HG02884 (cell line): ENCODE measurements around the gene TEP1.
"Not testable (repeated sequence)": the region's sequence is repeated elsewhere in the genome, so short reads cannot be mapped to it uniquely, and the experiment has no call there.

Experiments
- ATAC-seq: cut with Tn5 transposase; IDR thresholded peaks from one replicate; pipeline ENCODE4 v1.9.1; 2021; ENCODE audit warnings: mild to moderate bottlenecking, moderate library complexity; ENCODE audit not compliant: unreplicated experiment

Gene TEP1

GRCh38 chr14:20391505-20391904 lies 21.8 kb downstream of the TEP1 start:
- no peak for ATAC-seq

GRCh38 chr14:20388159-20388558 lies 25.1 kb downstream of the TEP1 start:
- ATAC-seq = no peak

GRCh38 chr14:20387576-20387975 lies 25.7 kb downstream of the TEP1 start:
- ATAC-seq = peak; percentile 79

- no peak for ATAC-seq
These were observed 26.9 kb downstream of the TEP1 start for GRCh38 chr14:20386276-20386855.

- no peak for ATAC-seq
These were observed 28.4 kb downstream of the TEP1 start for GRCh38 chr14:20384886-20385285.

GRCh38 chr14:20384321-20384720 lies 29.0 kb downstream of the TEP1 start:
- ATAC-seq = no peak

GRCh38 chr14:20383636-20384035 lies 29.7 kb downstream of the TEP1 start:
- no peak for ATAC-seq

- ATAC-seq = no peak
These were observed 30.3 kb downstream of the TEP1 start for GRCh38 chr14:20383032-20383431.

GRCh38 chr14:20382526-20382925 lies 30.8 kb downstream of the TEP1 start:
- no peak for ATAC-seq

GRCh38 chr14:20381341-20381740 lies 32.0 kb downstream of the TEP1 start:
- no peak for ATAC-seq

GRCh38 chr14:20380681-20381080 lies 32.6 kb downstream of the TEP1 start:
- no peak for ATAC-seq

GRCh38 chr14:20379743-20380142 lies 33.6 kb downstream of the TEP1 start:
- ATAC-seq = no peak

GRCh38 chr14:20377171-20377570 lies 36.1 kb downstream of the TEP1 start:
- ATAC-seq = no peak

- no peak for ATAC-seq
These were observed 37.2 kb downstream of the TEP1 start for GRCh38 chr14:20376071-20376588.

- no peak for ATAC-seq
These were observed 37.8 kb downstream of the TEP1 start for GRCh38 chr14:20375471-20375870.

- no peak for ATAC-seq
These were observed 40.5 kb downstream of the TEP1 start for GRCh38 chr14:20372796-20373195.

- ATAC-seq = no peak
These were observed 47.4 kb downstream of the TEP1 start for GRCh38 chr14:20365928-20366327.

- ATAC-seq = not testable (repeated sequence)
These were observed 54.8 kb downstream of the TEP1 start for GRCh38 chr14:20358474-20358873.

- no peak for ATAC-seq
These were observed 56.9 kb downstream of the TEP1 start for GRCh38 chr14:20356422-20356821.

- no peak for ATAC-seq
These were observed 62.4 kb downstream of the TEP1 start for GRCh38 chr14:20350860-20351259.

GRCh38 chr14:20350282-20350681 lies 63.0 kb downstream of the TEP1 start:
- no peak for ATAC-seq

- ATAC-seq = no peak
These were observed 65.6 kb downstream of the TEP1 start for GRCh38 chr14:20347747-20348146.

GRCh38 chr14:20346713-20347112 lies 66.6 kb downstream of the TEP1 start:
- no peak for ATAC-seq
